H1 (cell line): ENCODE measurements around the gene ABHD15.

Experiments used
- ATF3 ChIP-seq: IDR thresholded peaks from 2 replicates; pipeline ENCODE4 v1.6.1; 2011; ENCODE audit warnings: low read depth, mild to moderate bottlenecking, low read length; ENCODE audit not compliant: insufficient read depth
- BACH1 ChIP-seq: IDR thresholded peaks from 2 replicates; pipeline ENCODE4 v1.6.1; 2012; ENCODE audit warnings: low read length, improper control_type of control experiment
- CBX8 ChIP-seq: fragments of 300-800, 300-1000 bp; sonication (generic); IDR thresholded peaks from 2 replicates; pipeline ENCODE4 v1.7.1; 2016; ENCODE audit warnings: low read depth, low read length, borderline replicate concordance
- CTCF ChIP-seq, 3 experiments: IDR thresholded peaks; 1 replicate in 2 of 3; 2 replicates in 1 of 3; pipeline versions ENCODE4 v1.5.1 to v1.6.1; 2011; ENCODE audit warnings: low read length in 3 of 3, mild to moderate bottlenecking in 3 of 3, inconsistent platforms in 2 of 3, low read depth in 1 of 3, moderate library complexity in 1 of 3; ENCODE audit not compliant: insufficient read depth in 1 of 3; ENCODE audit errors: control extremely low read depth in 1 of 3
- EP300 ChIP-seq, 2 experiments: IDR thresholded peaks; 1 replicate in 1 of 2; 2 replicates in 1 of 2; pipeline ENCODE4 v1.6.1; 2011 to 2012; ENCODE audit warnings: low read depth in 2 of 2, low read length in 2 of 2, mild to moderate bottlenecking in 2 of 2, borderline replicate concordance in 1 of 2, inconsistent platforms in 1 of 2, moderate library complexity in 1 of 2
- JUN ChIP-seq: IDR thresholded peaks from 2 replicates; pipeline ENCODE4 v1.6.1; 2011; ENCODE audit warnings: low read depth, mild to moderate bottlenecking, improper control_type of control experiment, low read length
- KDM5A ChIP-seq: fragments of 200-600 bp; IDR thresholded peaks from 2 replicates; pipeline ENCODE4 v1.7.1; 2012; ENCODE audit warnings: mild to moderate bottlenecking, low read length, inconsistent platforms, mixed read lengths
- RFX5 ChIP-seq: IDR thresholded peaks from 2 replicates; pipeline ENCODE4 v1.6.1; 2011; ENCODE audit warnings: low read depth, low read length, improper control_type of control experiment, borderline replicate concordance
- YY1 ChIP-seq: IDR thresholded peaks from 2 replicates; pipeline ENCODE4 v1.6.1; 2011; ENCODE audit warnings: low read depth, mild to moderate bottlenecking, low read length
- TF ChIP-seq, protein P1 (sequence below): IDR thresholded peaks from 2 replicates; pipeline ENCODE4 v1.6.1; 2012; ENCODE audit warnings: inconsistent platforms

DNA sequence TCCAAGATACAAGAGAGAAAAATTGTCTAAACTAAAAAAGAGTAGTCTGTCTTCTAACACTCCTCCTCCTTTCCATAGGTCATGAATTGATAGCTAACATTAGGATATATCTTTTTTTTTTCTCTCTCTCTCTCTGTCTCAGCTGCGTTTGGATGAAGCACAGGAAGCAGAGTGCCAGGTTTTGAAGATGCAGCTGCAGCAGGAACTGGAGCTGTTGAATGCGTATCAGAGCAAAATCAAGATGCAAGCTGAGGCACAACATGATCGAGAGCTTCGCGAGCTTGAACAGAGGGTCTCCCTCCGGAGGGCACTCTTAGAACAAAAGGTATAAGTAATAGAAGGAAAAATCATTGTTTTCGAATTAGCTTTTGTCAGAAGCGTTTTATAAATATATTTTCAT lies 32.9 kb downstream of the ABHD15 start:
- TF ChIP-seq KDM5A (no peak), ATF3 (no peak), CTCF (IDR thresholded peaks at IDR 0.05; ENCODE audit: control extremely low read depth in 1 of 3, insufficient read depth in 1 of 3, low read depth in 1 of 3, low read length in 3 of 3) (no peak), YY1 (no peak), JUN (no peak), EP300 (IDR thresholded peaks at IDR 0.05; ENCODE audit: borderline replicate concordance in 1 of 2, low read depth in 2 of 2, low read length in 2 of 2) (no peak), BACH1 (no peak), RFX5 (no peak), CBX8 (no peak)
- TF ChIP-seq, protein P1, sequence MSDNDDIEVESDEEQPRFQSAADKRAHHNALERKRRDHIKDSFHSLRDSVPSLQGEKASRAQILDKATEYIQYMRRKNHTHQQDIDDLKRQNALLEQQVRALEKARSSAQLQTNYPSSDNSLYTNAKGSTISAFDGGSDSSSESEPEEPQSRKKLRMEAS: no peak
